ENCODE measurements around the gene OR6C76.
"Not testable (repeated sequence)": the region's sequence is repeated elsewhere in the genome, so short reads cannot be mapped to it uniquely, and the experiment has no call there.

DNA sequence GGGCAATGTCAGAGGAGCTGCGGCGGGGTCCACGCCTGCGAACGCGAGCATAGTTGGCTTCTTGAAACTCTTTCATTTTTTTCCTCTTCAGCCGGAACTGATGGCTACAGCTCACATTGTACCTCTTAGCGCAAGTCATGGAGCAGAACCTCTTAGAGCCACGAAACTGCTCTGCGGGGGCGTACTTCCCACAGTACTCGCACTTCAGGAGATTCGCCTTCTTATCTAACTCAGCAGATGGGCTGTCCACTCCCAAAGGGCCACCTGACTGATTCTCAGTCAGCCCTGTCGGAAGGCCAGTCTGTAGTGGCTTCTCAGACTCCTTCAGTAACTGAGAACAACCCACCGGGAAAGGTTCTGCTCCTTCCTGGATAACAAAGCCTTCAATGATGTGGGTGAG, 13.9 kb upstream of the OR6C76 start:
- not testable (repeated sequence) for TF ChIP-seq POLR2A, CTCF (IDR thresholded peaks at IDR 0.05)

Measured in heart left ventricle (tissue), 13 donors.